ENCODE measurements around the gene LARGE2. TPM values are rescaled to one million over a fixed set of nuclear protein-coding genes. Genes with fewer than 3 reads are reported as not detected.

LARGE2 gene
- total RNA-seq, 1 donor from 2014 or later, result 0.36 TPM

DNA sequence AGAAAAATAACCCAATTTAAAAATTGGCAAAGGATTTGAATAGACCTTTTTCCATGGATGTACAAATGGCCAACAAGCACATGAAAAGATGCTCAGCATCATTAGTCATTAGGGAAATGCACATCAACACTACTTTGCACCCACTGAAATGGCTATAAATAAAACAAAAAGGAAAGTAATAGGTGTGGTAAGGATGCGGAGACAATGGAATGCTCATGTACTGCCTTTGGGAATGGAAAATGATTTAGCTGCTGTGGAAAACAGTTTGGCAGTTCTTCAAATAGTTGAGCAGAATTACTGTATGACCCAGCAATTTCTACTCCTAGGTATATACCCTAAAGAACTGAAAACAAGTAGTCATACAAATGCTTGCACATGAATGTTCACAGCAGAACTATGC is 37.4 kb downstream of the LARGE2 start:
- intact Hi-C loops (cut with micrococcal nuclease), result loop anchor here (10.0 kb wide), 1 partner anchor 345 kb away; no protein-coding TSS in a partner anchor

- intact Hi-C loops (cut with micrococcal nuclease), result loop anchor here (10.0 kb wide), 1 partner anchor 344 kb away; no protein-coding TSS in a partner anchor
Observed at GRCh38 chr11:45960387-45961095, 38.1 kb downstream of the LARGE2 start.

GRCh38 chr11:45961751-45962240 is 39.3 kb downstream of the LARGE2 start:
- intact Hi-C loops (cut with micrococcal nuclease), result loop anchor here (10.0 kb wide), 1 partner anchor 343 kb away; no protein-coding TSS in a partner anchor

- intact Hi-C loops (cut with micrococcal nuclease), result loop anchor here (1.0 to 10.0 kb wide), 3 partner anchors 41 to 340 kb away; no protein-coding TSS in a partner anchor
Observed at GRCh38 chr11:45964911-45965389, 42.5 kb downstream of the LARGE2 start.

DNA sequence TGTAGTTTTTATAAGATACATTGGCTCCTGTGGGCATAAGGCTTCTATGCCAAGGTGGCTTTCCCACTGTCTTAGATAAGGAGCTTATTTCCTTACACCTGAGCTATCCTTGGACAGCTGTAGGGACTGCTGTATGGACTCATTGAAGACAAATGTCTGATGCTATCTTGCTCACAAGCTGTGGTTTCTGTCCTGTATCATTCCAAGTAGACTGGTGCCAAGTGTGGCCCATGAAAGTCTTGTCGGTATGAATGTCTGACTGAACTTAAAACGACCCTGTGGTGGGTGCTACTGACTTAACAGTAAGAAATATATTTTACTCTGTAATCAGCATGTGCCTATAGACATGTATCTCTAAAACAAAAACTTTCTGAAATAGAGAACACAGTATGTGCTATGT is 45.0 kb downstream of the LARGE2 start:
- intact Hi-C loops (cut with micrococcal nuclease), result loop anchor here (10.0 kb wide), 1 partner anchor 337 kb away; no protein-coding TSS in a partner anchor

GRCh38 chr11:45968901-45969300 is 46.4 kb downstream of the LARGE2 start:
- intact Hi-C loops (cut with micrococcal nuclease), result loop anchor here (10.0 kb wide), 1 partner anchor 336 kb away; no protein-coding TSS in a partner anchor

- intact Hi-C loops (cut with micrococcal nuclease), result no loop called here
Observed at GRCh38 chr11:45973601-45974000, 51.1 kb downstream of the LARGE2 start.

DNA sequence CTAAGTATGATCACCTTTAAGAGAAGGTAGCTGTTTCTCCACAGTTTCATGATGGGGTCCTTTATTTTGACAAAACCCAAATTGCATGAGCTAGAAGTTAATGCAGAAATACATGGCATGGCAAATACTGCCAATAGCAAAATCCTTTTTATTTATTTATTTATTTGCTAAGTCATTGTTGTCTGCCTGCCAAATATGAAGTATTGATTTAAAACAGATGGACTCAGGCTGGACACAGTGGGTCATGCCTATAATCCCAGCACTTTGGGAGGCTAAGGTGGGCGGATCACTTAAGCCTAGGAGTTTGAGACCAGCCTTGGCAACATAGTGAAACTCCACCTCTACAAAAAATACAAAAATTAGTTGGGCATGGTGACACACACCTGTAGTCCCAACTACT is 52.4 kb downstream of the LARGE2 start:
- intact Hi-C loops (cut with micrococcal nuclease), result no loop called here

Other genes with a start within 250 kb of the LARGE2 start
- 21.7 and 22.5 TPM in 2 replicates for gene SLC35C1, start 117.5 kb upstream of the LARGE2 start, total RNA-seq
- gene CRY2, start 75.2 kb upstream of the LARGE2 start, total RNA-seq, result 26.8 and 29.4 TPM in 2 replicates
- 0.66 and 0.80 TPM in 2 replicates for gene MAPK8IP1, start 37.0 kb upstream of the LARGE2 start, total RNA-seq
- 2.4 and 4.4 TPM in 2 replicates for gene FREY1, start 15.4 kb upstream of the LARGE2 start, total RNA-seq
- 49.7 and 53.7 TPM in 2 replicates for gene PEX16, start 4.8 kb upstream of the LARGE2 start, total RNA-seq
- 27.1 and 32.2 TPM in 2 replicates for gene PHF21A, start 198.8 kb downstream of the LARGE2 start, total RNA-seq